Liver (tissue), 2 donors: Measurements from ENCODE around the gene LILRB3.

ENCODE experiments used
- EGR1 ChIP-seq, 2 donors: IDR thresholded peaks; 2 replicates each; pipeline ENCODE4 v1.6.1; 2016 to 2018; ENCODE audit warnings: antibody characterized with exemption in 2 of 2, low read depth in 2 of 2
- SP1 ChIP-seq: IDR thresholded peaks from 2 replicates; pipeline ENCODE4 v1.6.1; 2018; ENCODE audit warnings: antibody characterized with exemption, mild to moderate bottlenecking
- YY1 ChIP-seq: IDR thresholded peaks from 2 replicates; pipeline ENCODE4 v1.6.1; 2016; ENCODE audit warnings: antibody characterized with exemption, mild to moderate bottlenecking
- TF ChIP-seq, protein P1 (sequence below): IDR thresholded peaks from 2 replicates; pipeline ENCODE4 v1.6.1; 2016; ENCODE audit warnings: antibody characterized with exemption, mild to moderate bottlenecking
- donor health status: healthy.

DNA sequence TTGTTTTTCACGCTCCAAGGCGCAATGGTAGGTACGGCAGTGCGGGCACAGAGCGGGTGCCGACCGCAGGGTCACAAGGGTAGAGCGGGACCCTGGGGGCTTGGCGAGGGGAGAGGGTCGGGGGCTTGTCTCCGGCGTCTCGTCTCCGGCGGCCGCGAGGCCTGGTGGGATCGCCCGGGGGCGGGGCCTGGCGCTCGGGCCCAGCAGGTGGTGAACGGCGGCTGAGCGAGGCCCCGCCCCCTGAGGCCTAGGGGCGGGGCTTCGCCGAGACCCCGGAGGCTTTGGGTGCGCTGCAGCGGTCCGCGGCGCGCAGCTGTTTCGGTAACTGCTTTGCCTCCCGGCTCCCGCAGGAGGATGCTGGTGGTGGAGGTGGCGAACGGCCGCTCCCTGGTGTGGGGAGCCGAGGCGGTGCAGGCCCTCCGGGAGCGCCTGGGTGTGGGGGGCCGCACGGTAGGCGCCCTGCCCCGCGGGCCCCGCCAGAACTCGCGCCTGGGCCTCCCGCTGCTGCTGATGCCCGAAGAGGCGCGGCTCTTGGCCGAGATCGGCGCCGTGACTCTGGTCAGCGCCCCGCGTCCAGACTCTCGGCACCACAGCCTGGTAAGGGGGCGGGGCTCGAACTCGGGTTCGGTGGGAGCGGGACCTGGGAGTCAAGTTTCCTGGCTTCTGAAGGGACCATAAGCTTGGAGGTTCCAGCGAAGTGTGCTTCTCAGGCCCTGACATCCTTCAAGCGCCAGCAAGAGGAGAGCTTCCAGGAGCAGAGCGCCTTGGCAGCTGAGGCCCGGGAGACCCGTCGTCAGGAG, 31.6 kb downstream of the LILRB3 start, which contains the start of gene TSEN34:
- TF ChIP-seq YY1 (no peak), EGR1 (IDR thresholded peaks at IDR 0.05; ENCODE audit: low read depth in 2 of 2) (no peak), SP1 (no peak)
- TF ChIP-seq, protein P1, sequence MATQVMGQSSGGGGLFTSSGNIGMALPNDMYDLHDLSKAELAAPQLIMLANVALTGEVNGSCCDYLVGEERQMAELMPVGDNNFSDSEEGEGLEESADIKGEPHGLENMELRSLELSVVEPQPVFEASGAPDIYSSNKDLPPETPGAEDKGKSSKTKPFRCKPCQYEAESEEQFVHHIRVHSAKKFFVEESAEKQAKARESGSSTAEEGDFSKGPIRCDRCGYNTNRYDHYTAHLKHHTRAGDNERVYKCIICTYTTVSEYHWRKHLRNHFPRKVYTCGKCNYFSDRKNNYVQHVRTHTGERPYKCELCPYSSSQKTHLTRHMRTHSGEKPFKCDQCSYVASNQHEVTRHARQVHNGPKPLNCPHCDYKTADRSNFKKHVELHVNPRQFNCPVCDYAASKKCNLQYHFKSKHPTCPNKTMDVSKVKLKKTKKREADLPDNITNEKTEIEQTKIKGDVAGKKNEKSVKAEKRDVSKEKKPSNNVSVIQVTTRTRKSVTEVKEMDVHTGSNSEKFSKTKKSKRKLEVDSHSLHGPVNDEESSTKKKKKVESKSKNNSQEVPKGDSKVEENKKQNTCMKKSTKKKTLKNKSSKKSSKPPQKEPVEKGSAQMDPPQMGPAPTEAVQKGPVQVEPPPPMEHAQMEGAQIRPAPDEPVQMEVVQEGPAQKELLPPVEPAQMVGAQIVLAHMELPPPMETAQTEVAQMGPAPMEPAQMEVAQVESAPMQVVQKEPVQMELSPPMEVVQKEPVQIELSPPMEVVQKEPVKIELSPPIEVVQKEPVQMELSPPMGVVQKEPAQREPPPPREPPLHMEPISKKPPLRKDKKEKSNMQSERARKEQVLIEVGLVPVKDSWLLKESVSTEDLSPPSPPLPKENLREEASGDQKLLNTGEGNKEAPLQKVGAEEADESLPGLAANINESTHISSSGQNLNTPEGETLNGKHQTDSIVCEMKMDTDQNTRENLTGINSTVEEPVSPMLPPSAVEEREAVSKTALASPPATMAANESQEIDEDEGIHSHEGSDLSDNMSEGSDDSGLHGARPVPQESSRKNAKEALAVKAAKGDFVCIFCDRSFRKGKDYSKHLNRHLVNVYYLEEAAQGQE = no peak
